Fibroblast of mammary gland (primary cell): ENCODE data around the gene SLCO2A1.

ENCODE experiments used
- DNase-seq: peaks from one replicate; pipeline ENCODE4 v3.0.0-alpha.2; 2010; ENCODE audit warnings: low read depth
- H3K4me3 ChIP-seq: 2 replicates; pipeline ENCODE4 v1.5.1; 2011; ENCODE audit warnings: low read depth, mild to moderate bottlenecking, low read length, moderate library complexity; ENCODE audit not compliant: control insufficient read depth
- TF ChIP-seq, protein P1 (sequence below): conservative IDR thresholded peaks from 2 replicates; pipeline ENCODE4 v1.5.1; 2011; ENCODE audit warnings: low read depth, low read length, inconsistent platforms; ENCODE audit not compliant: control insufficient read depth, insufficient read depth

Gene SLCO2A1

DNA sequence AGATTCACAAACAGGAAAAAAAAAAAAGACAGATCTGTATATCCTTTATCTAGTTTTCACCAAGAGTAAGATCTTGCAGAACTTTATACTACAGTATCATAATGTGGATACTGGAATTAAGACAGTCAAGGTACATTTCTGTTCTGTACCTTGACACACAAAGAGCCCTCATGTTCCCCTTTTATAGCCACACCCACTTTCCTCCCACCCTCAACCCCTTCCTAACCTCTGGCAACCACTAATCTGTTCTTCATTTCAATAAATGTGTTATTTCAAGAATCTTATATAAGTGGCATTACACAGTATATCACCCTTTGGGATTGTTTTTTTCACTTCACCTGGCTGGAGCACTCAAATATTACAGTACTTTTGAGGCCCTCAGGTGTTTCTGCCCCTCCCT, 130.4 kb downstream of the SLCO2A1 start:
- DNase-seq: no peak
- TF ChIP-seq, protein P1, sequence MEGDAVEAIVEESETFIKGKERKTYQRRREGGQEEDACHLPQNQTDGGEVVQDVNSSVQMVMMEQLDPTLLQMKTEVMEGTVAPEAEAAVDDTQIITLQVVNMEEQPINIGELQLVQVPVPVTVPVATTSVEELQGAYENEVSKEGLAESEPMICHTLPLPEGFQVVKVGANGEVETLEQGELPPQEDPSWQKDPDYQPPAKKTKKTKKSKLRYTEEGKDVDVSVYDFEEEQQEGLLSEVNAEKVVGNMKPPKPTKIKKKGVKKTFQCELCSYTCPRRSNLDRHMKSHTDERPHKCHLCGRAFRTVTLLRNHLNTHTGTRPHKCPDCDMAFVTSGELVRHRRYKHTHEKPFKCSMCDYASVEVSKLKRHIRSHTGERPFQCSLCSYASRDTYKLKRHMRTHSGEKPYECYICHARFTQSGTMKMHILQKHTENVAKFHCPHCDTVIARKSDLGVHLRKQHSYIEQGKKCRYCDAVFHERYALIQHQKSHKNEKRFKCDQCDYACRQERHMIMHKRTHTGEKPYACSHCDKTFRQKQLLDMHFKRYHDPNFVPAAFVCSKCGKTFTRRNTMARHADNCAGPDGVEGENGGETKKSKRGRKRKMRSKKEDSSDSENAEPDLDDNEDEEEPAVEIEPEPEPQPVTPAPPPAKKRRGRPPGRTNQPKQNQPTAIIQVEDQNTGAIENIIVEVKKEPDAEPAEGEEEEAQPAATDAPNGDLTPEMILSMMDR: no peak

DNA sequence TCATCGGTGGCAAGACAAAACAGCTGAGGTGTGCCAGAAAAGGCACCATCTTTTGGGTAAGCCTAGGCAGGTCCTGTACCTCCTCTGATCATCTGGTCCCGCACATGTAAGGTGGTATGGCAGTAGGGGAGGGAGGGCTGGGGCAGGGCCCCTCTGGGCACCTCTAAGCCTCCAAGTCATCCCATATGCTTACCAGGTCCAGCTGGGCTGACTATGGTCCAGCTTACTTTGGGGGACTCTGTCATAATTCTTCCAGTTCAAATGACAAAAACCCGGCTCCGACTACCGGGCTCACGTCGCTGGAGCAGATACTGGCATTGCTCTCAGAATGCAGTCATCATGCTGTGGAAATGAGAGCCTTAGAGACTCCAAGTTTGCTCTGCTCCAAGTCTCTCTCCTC, 132.2 kb downstream of the SLCO2A1 start:
- TF ChIP-seq, protein P1: no peak
- DNase-seq: no peak
- no peak overlapping the region for H3K4me3 ChIP-seq

More for the DNA sequence above, 130.4 kb downstream of the SLCO2A1 start:
- no peak overlapping the region for H3K4me3 ChIP-seq

DNA sequence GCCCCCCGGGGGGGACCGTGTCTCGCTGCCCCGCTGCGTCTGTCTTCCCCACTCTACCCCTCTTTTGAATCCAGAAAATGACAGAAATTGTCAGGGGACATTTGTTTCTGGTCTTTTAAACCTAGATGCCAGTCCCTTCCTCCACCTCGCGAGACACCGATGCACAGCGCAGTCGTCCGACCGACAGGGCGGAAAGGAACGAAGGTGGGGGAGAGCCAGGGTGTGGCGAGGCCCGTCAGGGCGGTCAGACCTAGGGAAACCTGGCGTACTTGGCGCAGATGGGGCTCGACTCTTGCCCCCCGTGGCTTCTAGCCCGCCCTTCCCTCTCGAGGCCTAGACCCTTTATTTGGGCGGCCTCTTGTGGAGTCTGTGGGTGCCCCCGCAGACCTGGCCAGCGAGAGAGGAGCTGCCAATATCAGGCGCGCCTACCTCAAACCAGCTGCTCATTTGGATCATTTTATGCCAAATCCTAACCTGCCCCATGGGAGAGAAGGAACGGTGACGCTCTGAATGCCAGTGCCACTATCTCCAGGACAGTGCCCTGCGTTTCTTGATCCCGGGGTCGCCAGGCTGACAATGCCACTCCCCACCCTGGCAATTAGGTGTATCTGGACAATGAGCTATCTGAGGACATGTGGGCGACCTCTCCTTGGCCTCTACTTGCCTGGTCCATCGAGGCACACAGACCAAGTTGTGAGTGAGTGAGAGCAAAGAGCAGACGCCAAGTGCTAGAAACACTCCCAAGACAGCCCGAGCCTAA, 133.5 kb downstream of the SLCO2A1 start:
- H3K4me3 ChIP-seq: peak overlapping the region; percentile 45
- TF ChIP-seq, protein P1: no peak
- DNase-seq: no peak

DNA sequence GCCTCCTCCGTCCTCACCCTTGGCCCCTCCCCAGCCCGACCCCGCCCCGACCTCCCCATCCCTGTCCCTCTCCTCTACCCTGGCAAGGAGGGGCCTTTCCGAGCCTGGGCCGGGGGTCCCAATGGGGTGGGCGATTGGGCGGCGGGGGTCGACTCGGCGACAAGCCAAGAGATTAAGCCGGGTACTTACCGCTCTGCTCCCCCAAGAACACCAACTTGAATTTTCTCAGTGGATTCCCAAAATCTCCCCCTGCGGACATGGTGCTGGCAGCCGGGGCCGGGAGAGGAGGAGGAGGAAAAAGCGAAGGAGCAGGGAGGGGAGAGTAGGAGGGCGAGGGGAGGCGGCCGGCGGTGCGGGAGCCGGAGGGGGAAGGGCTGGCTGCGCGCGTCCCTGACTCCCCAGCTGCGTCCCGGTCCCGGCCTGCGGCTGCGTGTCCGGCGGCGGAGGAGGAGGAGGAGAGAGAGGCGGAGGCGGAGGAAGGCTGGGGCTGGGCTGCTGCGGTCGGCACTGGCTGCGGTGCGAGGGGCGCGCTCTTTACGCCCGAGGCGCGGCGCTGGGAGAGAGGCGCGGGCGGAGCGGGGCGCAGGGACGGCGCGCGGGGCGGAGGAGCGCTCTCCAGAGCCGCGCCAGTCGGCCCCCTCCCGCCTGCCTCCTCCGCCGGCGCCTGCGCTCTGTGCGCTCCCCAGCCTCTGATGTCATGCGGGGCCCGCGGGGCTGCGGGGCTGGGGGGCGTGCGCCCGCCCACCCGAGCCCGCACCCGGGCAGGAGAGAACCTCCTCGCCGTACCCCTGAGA, 134.3 kb downstream of the SLCO2A1 start, which contains the start of gene RAB6B:
Gene RAB6B (minus strand): TSS at position 675 of the 794 bp plus-strand sequence. CDS start 416 bp downstream, at position 259.
- DNase-seq: peak; percentile 15
- TF ChIP-seq, protein P1: no peak
- H3K4me3 ChIP-seq: peak within 1 kb of the TSS; percentile 56

DNA sequence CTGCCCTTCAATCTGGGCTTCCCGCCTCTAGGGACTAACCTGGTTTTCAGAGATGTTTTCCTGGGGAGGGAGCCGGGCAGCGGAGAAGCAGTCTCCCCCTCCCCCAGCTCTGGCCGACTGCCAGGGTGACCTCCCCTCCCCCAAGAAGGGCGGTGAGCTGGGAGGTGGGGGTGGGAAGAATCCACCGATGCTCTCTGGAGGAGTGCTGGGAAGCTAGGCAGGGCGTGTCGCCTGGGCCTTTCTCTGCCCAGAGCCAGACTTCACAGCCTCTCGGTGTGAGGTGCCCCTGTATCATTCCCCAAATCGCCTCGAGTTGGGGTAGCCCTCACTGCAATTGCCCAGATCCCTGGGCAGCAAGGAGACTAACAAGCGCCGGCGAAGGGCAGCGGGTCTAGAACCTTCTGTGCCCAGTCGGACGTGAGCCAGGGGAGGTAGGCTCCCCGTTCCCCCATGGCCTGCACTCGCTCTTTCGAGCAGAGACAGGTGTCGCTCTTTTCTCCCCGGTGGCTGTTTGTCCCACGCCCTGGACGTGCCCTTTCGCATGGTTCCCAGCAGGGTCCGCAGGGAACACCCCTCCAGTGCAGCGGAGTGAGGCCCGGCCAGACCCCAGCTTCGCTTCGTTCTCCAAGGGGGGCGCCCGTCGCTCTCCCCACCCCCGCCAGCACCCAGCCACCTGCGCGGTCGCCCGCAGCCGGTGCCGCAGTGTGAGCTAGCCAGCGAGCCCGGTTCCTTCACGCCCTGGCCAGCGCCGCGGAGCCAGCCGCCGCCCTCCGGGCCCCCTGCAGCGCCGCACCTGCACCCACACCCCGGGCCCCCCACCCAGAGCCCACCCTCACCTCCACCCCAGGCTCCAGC, 135.1 kb downstream of the SLCO2A1 start:
- H3K4me3 ChIP-seq: no peak overlapping the region
- TF ChIP-seq, protein P1: no peak
- DNase-seq: no peak

DNA sequence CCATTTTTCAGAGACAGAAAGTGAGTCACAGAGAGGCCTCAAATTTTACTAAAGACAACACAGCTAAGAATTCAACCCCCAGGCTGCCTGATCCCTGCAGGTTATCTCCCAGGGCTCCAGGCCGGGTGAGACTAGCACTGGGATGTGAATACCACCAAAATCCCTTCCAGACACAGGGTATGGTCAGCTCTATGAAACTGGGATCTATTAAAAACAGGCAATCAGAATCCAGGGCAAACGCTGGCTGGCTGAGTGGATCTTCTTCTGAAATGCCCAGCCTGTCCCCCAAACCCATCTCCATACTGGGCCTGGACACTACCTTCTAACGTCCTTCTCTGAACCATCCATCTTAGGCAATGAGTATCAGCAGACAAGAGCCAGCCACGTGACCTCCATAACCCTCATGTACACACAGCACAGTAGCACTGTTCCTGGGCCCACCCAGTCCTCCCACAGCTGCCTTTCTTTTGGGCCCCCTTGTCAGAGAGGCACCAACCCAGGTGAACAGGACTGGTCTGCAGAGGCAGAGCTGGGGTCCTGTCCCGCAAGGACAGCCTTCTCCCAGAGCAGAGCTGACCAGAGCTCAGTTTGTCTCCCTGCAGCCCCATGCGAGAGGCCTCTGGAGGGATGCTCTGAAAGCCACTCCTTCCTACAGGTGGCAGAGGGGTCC, 135.9 kb downstream of the SLCO2A1 start:
- TF ChIP-seq, protein P1: no peak
- H3K4me3 ChIP-seq: no peak overlapping the region
- no peak for DNase-seq
